PC-3 (cell line): ENCODE data around the gene IVNS1ABP. TPM values are rescaled to one million over a fixed set of nuclear protein-coding genes. Genes with fewer than 3 reads are reported as not detected.

Experiments
- ATAC-seq: fragments of 200-7000 bp; cut with Tn5 transposase; 2 replicates; pipeline ENCODE4 v1.9.1; 2020; ENCODE audit warnings: mild to moderate bottlenecking, moderate library complexity
- BruUV-seq: library from RNA; stranded (reverse); fragments of 400-500 nt; replicated peaks from 2 replicates; lab custom pipeline; 2021; lab: Mats Ljungman, UMichigan
- CTCF ChIA-PET: fragments of 300-600 bp; sonication (Branson Sonifier 250); formaldehyde crosslinking; loops from one replicate; lab custom pipeline; 2022; ENCODE audit warnings: antibody characterized with exemption; lab: Charles Lee
- POLR2A ChIA-PET: fragments of 300-600 bp; sonication (Branson Sonifier 250); formaldehyde crosslinking; loops from one replicate; lab custom pipeline; 2022; ENCODE audit warnings: antibody characterized with exemption; ENCODE audit not compliant: unreplicated experiment; lab: Charles Lee
- DNase-seq: peaks from one replicate; pipeline ENCODE4 v3.0.0-alpha.2; 2015
- H2AFZ ChIP-seq: fragments of 300-600 bp; sonication (generic); 2 replicates; pipeline ENCODE4 v1.6.0; 2016; ENCODE audit warnings: antibody characterized with exemption, low read length
- H3F3A ChIP-seq: fragments of 300-600 bp; sonication (generic); one replicate; pipeline ENCODE4 v1.6.0; 2017; ENCODE audit warnings: antibody characterized with exemption, low read length, control low read depth, mild to moderate bottlenecking; ENCODE audit not compliant: unreplicated experiment
- H3K27ac ChIP-seq: fragments of 300-600 bp; sonication (generic); 2 replicates; pipeline ENCODE4 v1.5.1; 2016; ENCODE audit warnings: mild to moderate bottlenecking, low read length
- H3K27me3 ChIP-seq: fragments of 300-600 bp; sonication (generic); 2 replicates; pipeline ENCODE4 v1.6.1; 2016; ENCODE audit warnings: low read length, mixed read lengths
- H3K36me3 ChIP-seq: fragments of 300-600 bp; sonication (generic); 2 replicates; pipeline ENCODE4 v1.6.1; 2016; ENCODE audit warnings: low read depth, mixed run types, low read length, mixed read lengths
- H3K4me1 ChIP-seq: fragments of 300-600 bp; sonication (generic); 2 replicates; pipeline ENCODE4 v1.5.1; 2016; ENCODE audit warnings: low read length; ENCODE audit not compliant: insufficient read depth
- H3K4me2 ChIP-seq: fragments of 300-600 bp; sonication (generic); 2 replicates; pipeline ENCODE4 v1.6.0; 2016; ENCODE audit warnings: low read length
- H3K4me3 ChIP-seq: fragments of 300-600 bp; sonication (generic); 2 replicates; pipeline ENCODE4 v1.5.1; 2016; ENCODE audit warnings: mild to moderate bottlenecking, low read length, mixed read lengths
- H3K79me2 ChIP-seq: fragments of 300-600 bp; sonication (generic); 2 replicates; pipeline ENCODE4 v1.6.1; 2017; ENCODE audit warnings: low read length, mixed read lengths
- H3K9ac ChIP-seq: fragments of 300-600 bp; sonication (generic); 2 replicates; pipeline ENCODE4 v1.6.0; 2016; ENCODE audit warnings: mild to moderate bottlenecking, low read length
- H3K9me2 ChIP-seq: fragments of 300-600 bp; sonication (generic); replicated peaks from 2 replicates; pipeline ENCODE4 v1.6.1; 2016; ENCODE audit warnings: mixed run types, low read length, mixed read lengths
- H3K9me3 ChIP-seq: fragments of 300-600 bp; sonication (generic); 2 replicates; pipeline ENCODE4 v1.6.1; 2016; ENCODE audit warnings: low read length, mixed read lengths
- H4K20me1 ChIP-seq: fragments of 300-600 bp; sonication (generic); 2 replicates; pipeline ENCODE4 v1.6.1; 2016; ENCODE audit warnings: low read length, mixed read lengths
- CTCF ChIP-seq: fragments of 300-600 bp; sonication (generic); conservative IDR thresholded peaks from 2 replicates; pipeline ENCODE4 v1.5.1; 2017; ENCODE audit warnings: antibody characterized with exemption, low read depth, mild to moderate bottlenecking, low read length
- EZH2 ChIP-seq: fragments of 300-600 bp; sonication (generic); IDR thresholded peaks from one replicate; pipeline ENCODE4 v1.6.1; 2017; ENCODE audit warnings: antibody characterized with exemption, mild to moderate bottlenecking, low read length; ENCODE audit not compliant: unreplicated experiment
- EZH2phosphoT487 ChIP-seq: fragments of 300-600 bp; sonication (generic); IDR thresholded peaks from 2 replicates; pipeline ENCODE4 v1.6.1; 2018; ENCODE audit warnings: mild to moderate bottlenecking, antibody characterized with exemption, low read length, borderline replicate concordance
- intact Hi-C: fragments of 100-400 bp; cut with micrococcal nuclease; formaldehyde crosslinking; loops from 2 replicates; pipeline ENCODE4 v1.9.0; 2023
- total RNA-seq: library from RNA; depleted of rRNA; stranded (reverse); fragments of >200 nt; gene quantifications from 2 replicates; pipeline ENCODE4 v1.2.3, GENCODE V29; 2014; rRNA removed

Gene IVNS1ABP
- total RNA-seq, 1 experiment from 2014 or later, result 30.7 TPM

GRCh38 chr1:185249563-185249962 lies 67.5 kb downstream of the IVNS1ABP start:
- no peaks in the 10 kb centered on the region for H3K9me2 ChIP-seq
- CTCF ChIA-PET, result no interaction called here
- ATAC-seq (no peak), DNase-seq (no peak)
- H3K4me3 ChIP-seq, result no peak overlapping the region
- intact Hi-C loops, result no loop called here
- no peak overlapping the region for H3K9ac ChIP-seq
- no peaks in the 10 kb centered on the region for H3F3A ChIP-seq
- no peaks in the 10 kb centered on the region for H4K20me1 ChIP-seq
- no peaks in the 10 kb centered on the region for H3K79me2 ChIP-seq
- H3K27me3 ChIP-seq, result no peaks in the 10 kb centered on the region
- H2AFZ ChIP-seq, result no peak overlapping the region
- H3K4me2 ChIP-seq, result no peak overlapping the region
- no peaks in the 10 kb centered on the region for H3K36me3 ChIP-seq
- no peaks in the 10 kb centered on the region for H3K9me3 ChIP-seq
- BruUV-seq, result no TSS peak
- peaks cover 3% of the 10 kb centered on the region for H3K4me1 ChIP-seq
- POLR2A ChIA-PET, result no interaction called here
- TF ChIP-seq CTCF (no peak), EZH2 (no peak), EZH2phosphoT487 (no peak)
- no peak overlapping the region for H3K27ac ChIP-seq

Other genes starting within 250 kb of the IVNS1ABP start
- 6.9 and 11.3 TPM in 2 replicates for gene TRMT1L, start 160.3 kb downstream of the IVNS1ABP start, total RNA-seq
- gene SWT1, start 160.1 kb downstream of the IVNS1ABP start, total RNA-seq, result 0.69 and 1.5 TPM in 2 replicates